Sigmoid colon (tissue), 4 donors: ENCODE data around the gene LRRC74B.

Experiments
- CTCF ChIP-seq, 4 experiments: fragments of 450-650 bp in 3 of 4; fragments of 200-600 bp in 1 of 4; IDR thresholded peaks; one replicate each; pipeline ENCODE4 v1.5.1; 2016 to 2019; ENCODE audit warnings: antibody characterized with exemption in 4 of 4, mild to moderate bottlenecking in 3 of 4, moderate library complexity in 2 of 4
- POLR2A ChIP-seq, 2 donors: fragments of 450-650 bp; IDR thresholded peaks; one replicate each; pipeline ENCODE4 v1.6.1; 2016; ENCODE audit warnings: antibody characterized with exemption in 2 of 2, mild to moderate bottlenecking in 2 of 2, moderate library complexity in 2 of 2
- POLR2AphosphoS5 ChIP-seq, 4 donors: sonication (generic); formaldehyde crosslinking; IDR thresholded peaks; one replicate each; pipeline ENCODE4 v1.6.1; 2017; ENCODE audit warnings: antibody characterized with exemption in 4 of 4

- TF ChIP-seq POLR2AphosphoS5 (IDR thresholded peaks at IDR 0.05), result no peak
- TF ChIP-seq CTCF (IDR thresholded peaks at IDR 0.05), result no peak
- TF ChIP-seq POLR2A (IDR thresholded peaks at IDR 0.05), result no peak
Observed at GRCh38 chr22:21022507-21022906, 23.2 kb upstream of the LRRC74B start.
